Measurements from ENCODE around the gene MLLT6.

GRCh38 chr17:38729368-38729885 lies 24.4 kb downstream of the MLLT6 start:
- TF ChIP-seq CTCF (conservative IDR thresholded peaks at IDR 0.05; ENCODE audit: low read depth, low read length) (no peak), EZH2 (IDR thresholded peaks at IDR 0.05; ENCODE audit: low read length, unreplicated experiment) (no peak)
